PC-3 (cell line): Measurements from ENCODE around the gene ADM5. TPM values are rescaled to one million over a fixed set of nuclear protein-coding genes. Genes with fewer than 3 reads are reported as not detected.

Experiments used
- ATAC-seq: fragments of 200-7000 bp; cut with Tn5 transposase; 2 replicates; pipeline ENCODE4 v1.9.1; 2020; ENCODE audit warnings: mild to moderate bottlenecking, moderate library complexity
- BruUV-seq: library from RNA; stranded (reverse); fragments of 400-500 nt; replicated peaks from 2 replicates; lab custom pipeline; 2021; lab: Mats Ljungman, UMichigan
- CTCF ChIA-PET: fragments of 300-600 bp; sonication (Branson Sonifier 250); formaldehyde crosslinking; loops from one replicate; lab custom pipeline; 2022; ENCODE audit warnings: antibody characterized with exemption; lab: Charles Lee
- POLR2A ChIA-PET: fragments of 300-600 bp; sonication (Branson Sonifier 250); formaldehyde crosslinking; loops from one replicate; lab custom pipeline; 2022; ENCODE audit warnings: antibody characterized with exemption; ENCODE audit not compliant: unreplicated experiment; lab: Charles Lee
- DNase-seq: peaks from one replicate; pipeline ENCODE4 v3.0.0-alpha.2; 2015
- H2AFZ ChIP-seq: fragments of 300-600 bp; sonication (generic); 2 replicates; pipeline ENCODE4 v1.6.0; 2016; ENCODE audit warnings: antibody characterized with exemption, low read length
- H3F3A ChIP-seq: fragments of 300-600 bp; sonication (generic); one replicate; pipeline ENCODE4 v1.6.0; 2017; ENCODE audit warnings: antibody characterized with exemption, low read length, control low read depth, mild to moderate bottlenecking; ENCODE audit not compliant: unreplicated experiment
- H3K27ac ChIP-seq: fragments of 300-600 bp; sonication (generic); 2 replicates; pipeline ENCODE4 v1.5.1; 2016; ENCODE audit warnings: mild to moderate bottlenecking, low read length
- H3K27me3 ChIP-seq: fragments of 300-600 bp; sonication (generic); 2 replicates; pipeline ENCODE4 v1.6.1; 2016; ENCODE audit warnings: low read length, mixed read lengths
- H3K36me3 ChIP-seq: fragments of 300-600 bp; sonication (generic); 2 replicates; pipeline ENCODE4 v1.6.1; 2016; ENCODE audit warnings: low read depth, mixed run types, low read length, mixed read lengths
- H3K4me1 ChIP-seq: fragments of 300-600 bp; sonication (generic); 2 replicates; pipeline ENCODE4 v1.5.1; 2016; ENCODE audit warnings: low read length; ENCODE audit not compliant: insufficient read depth
- H3K4me2 ChIP-seq: fragments of 300-600 bp; sonication (generic); 2 replicates; pipeline ENCODE4 v1.6.0; 2016; ENCODE audit warnings: low read length
- H3K4me3 ChIP-seq: fragments of 300-600 bp; sonication (generic); 2 replicates; pipeline ENCODE4 v1.5.1; 2016; ENCODE audit warnings: mild to moderate bottlenecking, low read length, mixed read lengths
- H3K79me2 ChIP-seq: fragments of 300-600 bp; sonication (generic); 2 replicates; pipeline ENCODE4 v1.6.1; 2017; ENCODE audit warnings: low read length, mixed read lengths
- H3K9ac ChIP-seq: fragments of 300-600 bp; sonication (generic); 2 replicates; pipeline ENCODE4 v1.6.0; 2016; ENCODE audit warnings: mild to moderate bottlenecking, low read length
- H3K9me2 ChIP-seq: fragments of 300-600 bp; sonication (generic); replicated peaks from 2 replicates; pipeline ENCODE4 v1.6.1; 2016; ENCODE audit warnings: mixed run types, low read length, mixed read lengths
- H3K9me3 ChIP-seq: fragments of 300-600 bp; sonication (generic); 2 replicates; pipeline ENCODE4 v1.6.1; 2016; ENCODE audit warnings: low read length, mixed read lengths
- H4K20me1 ChIP-seq: fragments of 300-600 bp; sonication (generic); 2 replicates; pipeline ENCODE4 v1.6.1; 2016; ENCODE audit warnings: low read length, mixed read lengths
- CTCF ChIP-seq: fragments of 300-600 bp; sonication (generic); conservative IDR thresholded peaks from 2 replicates; pipeline ENCODE4 v1.5.1; 2017; ENCODE audit warnings: antibody characterized with exemption, low read depth, mild to moderate bottlenecking, low read length
- EZH2 ChIP-seq: fragments of 300-600 bp; sonication (generic); IDR thresholded peaks from one replicate; pipeline ENCODE4 v1.6.1; 2017; ENCODE audit warnings: antibody characterized with exemption, mild to moderate bottlenecking, low read length; ENCODE audit not compliant: unreplicated experiment
- EZH2phosphoT487 ChIP-seq: fragments of 300-600 bp; sonication (generic); IDR thresholded peaks from 2 replicates; pipeline ENCODE4 v1.6.1; 2018; ENCODE audit warnings: mild to moderate bottlenecking, antibody characterized with exemption, low read length, borderline replicate concordance
- intact Hi-C: fragments of 100-400 bp; cut with micrococcal nuclease; formaldehyde crosslinking; loops from 2 replicates; pipeline ENCODE4 v1.9.0; 2023
- total RNA-seq: library from RNA; depleted of rRNA; stranded (reverse); fragments of >200 nt; gene quantifications from 2 replicates; pipeline ENCODE4 v1.2.3, GENCODE V29; 2014

The ADM5 gene
- total RNA-seq, 1 experiment from 2014 or later, result 6.3 TPM

DNA sequence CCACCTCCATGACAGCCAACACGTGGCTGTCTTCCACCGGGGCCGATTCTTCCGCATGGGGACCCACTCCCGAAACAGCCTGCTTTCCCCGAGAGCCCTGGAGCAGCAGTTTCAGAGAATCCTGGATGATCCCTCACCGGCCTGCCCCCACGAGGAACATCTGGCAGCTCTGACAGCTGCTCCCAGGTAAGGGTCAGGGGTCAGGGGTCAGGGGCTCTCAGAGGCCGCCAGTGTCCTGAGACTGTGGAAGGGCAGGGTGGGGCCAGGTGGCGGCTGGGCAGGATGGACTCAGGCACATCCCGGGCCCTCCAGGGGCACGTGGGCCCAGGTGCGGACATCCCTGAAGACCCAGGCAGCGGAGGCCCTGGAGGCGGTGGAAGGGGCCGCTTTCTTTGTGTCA lies 16.5 kb downstream of the ADM5 start:
- DNase-seq, result no peak
- Histone ChIP-seq H3K9ac (no peak overlapping the region), H3K4me1 (peaks cover 7% of the 10 kb centered on the region; the same call in 1 of the 2 replicates), H3F3A (no peaks in the 10 kb centered on the region), H3K4me2 (no peak overlapping the region), H3K9me3 (no peaks in the 10 kb centered on the region), H3K4me3 (no peak overlapping the region), H3K79me2 (no peaks in the 10 kb centered on the region), H3K27me3 (no peaks in the 10 kb centered on the region), H2AFZ (no peak overlapping the region), H3K27ac (no peak overlapping the region), H3K36me3 (no peaks in the 10 kb centered on the region), H4K20me1 (no peaks in the 10 kb centered on the region), H3K9me2 (no peaks in the 10 kb centered on the region)
- intact Hi-C loops, result no loop called here
- ChIA-PET CTCF (no interaction called here), POLR2A (no interaction called here)
- no TSS peak for BruUV-seq
- no peak for ATAC-seq
- no peak for TF ChIP-seq CTCF
- no peak for TF ChIP-seq EZH2phosphoT487
- TF ChIP-seq EZH2, result no peak

DNA sequence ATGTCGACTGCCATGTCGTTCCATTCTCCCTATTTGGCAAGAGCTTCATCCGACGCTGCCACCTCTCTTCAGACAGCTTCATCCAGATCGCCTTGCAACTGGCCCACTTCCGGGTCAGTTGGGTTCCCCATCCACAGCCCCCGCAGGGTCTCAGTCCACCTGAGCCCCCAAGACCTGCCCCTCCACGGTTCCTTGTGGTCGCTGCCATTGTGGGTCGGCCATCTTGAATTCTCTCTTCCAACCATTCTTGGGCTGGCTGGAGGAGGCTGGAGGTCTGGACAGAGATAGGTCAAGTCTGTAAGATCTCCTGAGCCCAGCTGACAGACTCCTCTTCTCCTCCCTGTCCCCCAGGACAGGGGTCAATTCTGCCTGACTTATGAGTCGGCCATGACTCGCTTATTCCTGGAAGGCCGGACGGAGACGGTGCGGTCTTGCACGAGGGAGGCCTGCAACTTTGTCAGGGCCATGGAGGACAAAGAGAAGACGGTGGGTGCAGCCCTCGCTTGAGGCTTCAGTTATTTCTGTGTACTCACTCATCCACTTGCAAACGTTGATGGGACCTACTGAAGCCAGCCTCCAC lies 21.1 kb downstream of the ADM5 start:
- ChIA-PET CTCF (no interaction called here), POLR2A (interaction anchor here (0.5 kb wide), 1 partner anchor 138 kb away, joined by 8 read pairs; no protein-coding TSS in a partner anchor)
- H3K79me2 ChIP-seq, result no peaks in the 10 kb centered on the region
- intact Hi-C loops, result no loop called here
- H3K36me3 ChIP-seq, result no peaks in the 10 kb centered on the region
- H3K4me1 ChIP-seq, result peaks cover 21% of the 10 kb centered on the region
- no peaks in the 10 kb centered on the region for H3F3A ChIP-seq
- H2AFZ ChIP-seq, result peak overlapping the region; percentile 64
- no peak overlapping the region for H3K9ac ChIP-seq
- H3K4me2 ChIP-seq, result no peak overlapping the region
- H3K9me3 ChIP-seq, result no peaks in the 10 kb centered on the region
- ATAC-seq (peak; percentile 46), DNase-seq (peak; percentile 72)
- no peak overlapping the region for H3K27ac ChIP-seq
- no peak for TF ChIP-seq CTCF
- no peak for TF ChIP-seq EZH2phosphoT487
- TF ChIP-seq EZH2, result no peak
- H3K4me3 ChIP-seq, result no peak overlapping the region
- H4K20me1 ChIP-seq, result no peaks in the 10 kb centered on the region
- BruUV-seq, result no TSS peak
- H3K9me2 ChIP-seq, result no peaks in the 10 kb centered on the region
- no peaks in the 10 kb centered on the region for H3K27me3 ChIP-seq

GRCh38 chr19:49712397-49712859 lies 23.0 kb downstream of the ADM5 start:
- POLR2A ChIA-PET, result no interaction called here
- no peaks in the 10 kb centered on the region for H3K27me3 ChIP-seq
- peaks cover 21% of the 10 kb centered on the region for H3K4me1 ChIP-seq
- H3K27ac ChIP-seq, result no peak overlapping the region
- TF ChIP-seq CTCF (no peak), EZH2 (no peak), EZH2phosphoT487 (no peak)
- H3F3A ChIP-seq, result no peaks in the 10 kb centered on the region
- no peaks in the 10 kb centered on the region for H3K9me3 ChIP-seq
- intact Hi-C loops, result no loop called here
- no peaks in the 10 kb centered on the region for H3K36me3 ChIP-seq
- CTCF ChIA-PET, result no interaction called here
- H4K20me1 ChIP-seq, result no peaks in the 10 kb centered on the region
- DNase-seq, result peak; percentile 86
- no peak overlapping the region for H2AFZ ChIP-seq
- no TSS peak for BruUV-seq
- no peak overlapping the region for H3K9ac ChIP-seq
- no peaks in the 10 kb centered on the region for H3K9me2 ChIP-seq
- H3K79me2 ChIP-seq, result no peaks in the 10 kb centered on the region
- peak; percentile 57 for ATAC-seq
- H3K4me3 ChIP-seq, result no peak overlapping the region
- H3K4me2 ChIP-seq, result no peak overlapping the region; the same call in 1 of the 2 replicates
